ENCODE measurements around the gene GLS.
A peak's percentile ranks its signal among the peaks of the same experiment; 100 is the strongest.

GLS gene

GRCh38 chr2:190978389-190979053 is 97.9 kb downstream of the GLS start:
- DNase-seq = no peak
- no peaks in the 10 kb centered on the region for H3K27me3 ChIP-seq (replicated peaks in 2 of 5; ENCODE audit: control insufficient read depth in 4 of 5, insufficient read depth in 5 of 5, low read length in 4 of 5)
- H3K36me3 ChIP-seq (ENCODE audit: control insufficient read depth in 4 of 4, insufficient read depth in 4 of 4, low read length in 3 of 4) = peaks cover 39 to 97% (median 55%) of the 10 kb centered on the region in 4 experiments
- ChIA-PET POLR2A (no interaction called here), CTCF (interaction anchor here (1.2 to 2.7 kb wide), 3 partner anchors 9 to 16 kb away, joined by 3 to 10 read pairs (median 3); no protein-coding TSS in a partner anchor)
- no peak overlapping the region for H3K27ac ChIP-seq (ENCODE audit: insufficient read depth in 1 of 2, low read depth in 1 of 2, low read length in 2 of 2, poor library complexity in 1 of 2, severe bottlenecking in 2 of 2)
- peaks cover 5 to 37% (median 30%) of the 10 kb centered on the region in 4 experiments for H3K4me1 ChIP-seq (ENCODE audit: control extremely low read depth in 1 of 4, control insufficient read depth in 4 of 4, insufficient read depth in 4 of 4, low read length in 3 of 4)
- peaks cover 0 to 7% (median 0%) of the 10 kb centered on the region in 5 experiments for H3K9me3 ChIP-seq (ENCODE audit: control extremely low read depth in 1 of 5, control insufficient read depth in 4 of 5, insufficient read depth in 2 of 5, low read depth in 1 of 5, low read length in 4 of 5)
- 90% methylated on average over 15 of the region's 17 CpGs for WGBS (ENCODE audit: insufficient coverage)
- no peak overlapping the region for H3K4me3 ChIP-seq (ENCODE audit: control insufficient read depth in 1 of 7, extremely low read depth in 1 of 7, insufficient read depth in 4 of 7, low read depth in 2 of 7, low read length in 6 of 7)

GRCh38 chr2:190979906-190980629 is 99.4 kb downstream of the GLS start:
- peak overlapping the region; percentile 55 to 79 for H3K27ac ChIP-seq (ENCODE audit: insufficient read depth in 1 of 2, low read depth in 1 of 2, low read length in 2 of 2, poor library complexity in 1 of 2, severe bottlenecking in 2 of 2)

GRCh38 chr2:190980630-190981209 is 100.1 kb downstream of the GLS start:
- H3K4me3 ChIP-seq (ENCODE audit: control insufficient read depth in 1 of 7, extremely low read depth in 1 of 7, insufficient read depth in 4 of 7, low read depth in 2 of 7, low read length in 6 of 7) = peak overlapping the region in 3 of 7 experiments; percentile 48 to 63 (median 48)
- H3K27me3 ChIP-seq (replicated peaks in 2 of 5; ENCODE audit: control insufficient read depth in 4 of 5, insufficient read depth in 5 of 5, low read length in 4 of 5) = no peaks in the 10 kb centered on the region
- H3K36me3 ChIP-seq (ENCODE audit: control insufficient read depth in 4 of 4, insufficient read depth in 4 of 4, low read length in 3 of 4) = peaks cover 35 to 97% (median 56%) of the 10 kb centered on the region in 4 experiments
- DNase-seq = no peak
- ChIA-PET CTCF (interaction anchor here (0.5 to 2.7 kb wide), 7 partner anchors 9 to 73 kb away, joined by 3 to 10 read pairs (median 4); no protein-coding TSS in a partner anchor), POLR2A (interaction anchor here (1.2 to 1.7 kb wide), 2 partner anchors 10 to 39 kb away, joined by 4 to 12 read pairs; no protein-coding TSS in a partner anchor)
- H3K27ac ChIP-seq (ENCODE audit: insufficient read depth in 1 of 2, low read depth in 1 of 2, low read length in 2 of 2, poor library complexity in 1 of 2, severe bottlenecking in 2 of 2) = peak overlapping the region in 1 of 2 experiments; percentile 79
- WGBS (ENCODE audit: insufficient coverage) = 76% methylated on average over 9 of the region's 10 CpGs
- peaks cover 0 to 7% (median 0%) of the 10 kb centered on the region in 5 experiments for H3K9me3 ChIP-seq (ENCODE audit: control extremely low read depth in 1 of 5, control insufficient read depth in 4 of 5, insufficient read depth in 2 of 5, low read depth in 1 of 5, low read length in 4 of 5)
- peaks cover 5 to 38% (median 30%) of the 10 kb centered on the region in 4 experiments for H3K4me1 ChIP-seq (ENCODE audit: control extremely low read depth in 1 of 4, control insufficient read depth in 4 of 4, insufficient read depth in 4 of 4, low read length in 3 of 4)

More at GRCh38 chr2:190979906-190980629, 99.4 kb downstream of the GLS start:
- 7% methylated on average over 10 of the region's 14 CpGs for WGBS (ENCODE audit: insufficient coverage)
- Histone ChIP-seq H3K27me3 (replicated peaks in 2 of 5; ENCODE audit: control insufficient read depth in 4 of 5, insufficient read depth in 5 of 5, low read length in 4 of 5) (no peaks in the 10 kb centered on the region), H3K4me1 (ENCODE audit: control extremely low read depth in 1 of 4, control insufficient read depth in 4 of 4, insufficient read depth in 4 of 4, low read length in 3 of 4) (peaks cover 5 to 37% (median 30%) of the 10 kb centered on the region in 4 experiments), H3K4me3 (ENCODE audit: control insufficient read depth in 1 of 7, extremely low read depth in 1 of 7, insufficient read depth in 4 of 7, low read depth in 2 of 7, low read length in 6 of 7) (peak overlapping the region in 4 of 7 experiments; percentile 8 to 63 (median 48)), H3K36me3 (ENCODE audit: control insufficient read depth in 4 of 4, insufficient read depth in 4 of 4, low read length in 3 of 4) (peaks cover 36 to 97% (median 56%) of the 10 kb centered on the region in 4 experiments), H3K9me3 (ENCODE audit: control extremely low read depth in 1 of 5, control insufficient read depth in 4 of 5, insufficient read depth in 2 of 5, low read depth in 1 of 5, low read length in 4 of 5) (peaks cover 0 to 7% (median 0%) of the 10 kb centered on the region in 5 experiments)
- peak; percentile 58 to 93 (median 86) for DNase-seq
- POLR2A ChIA-PET = interaction anchor here (1.2 to 1.7 kb wide), 2 partner anchors 9 to 40 kb away, joined by 4 to 12 read pairs; no protein-coding TSS in a partner anchor
- CTCF ChIA-PET = interaction anchor here (1.2 to 2.7 kb wide), 6 partner anchors 8 to 55 kb away, joined by 3 to 10 read pairs (median 4); no protein-coding TSS in a partner anchor

GRCh38 chr2:190981333-190981732 is 100.7 kb downstream of the GLS start:
- CTCF ChIA-PET = interaction anchor here (0.5 to 2.6 kb wide), 4 partner anchors 14 to 74 kb away, joined by 3 to 7 read pairs (median 4); no protein-coding TSS in a partner anchor
- Histone ChIP-seq H3K9me3 (ENCODE audit: control extremely low read depth in 1 of 5, control insufficient read depth in 4 of 5, insufficient read depth in 2 of 5, low read depth in 1 of 5, low read length in 4 of 5) (peaks cover 0 to 7% (median 0%) of the 10 kb centered on the region in 5 experiments), H3K27me3 (replicated peaks in 2 of 5; ENCODE audit: control insufficient read depth in 4 of 5, insufficient read depth in 5 of 5, low read length in 4 of 5) (no peaks in the 10 kb centered on the region), H3K4me3 (ENCODE audit: control insufficient read depth in 1 of 7, extremely low read depth in 1 of 7, insufficient read depth in 4 of 7, low read depth in 2 of 7, low read length in 6 of 7) (no peak overlapping the region), H3K4me1 (ENCODE audit: control extremely low read depth in 1 of 4, control insufficient read depth in 4 of 4, insufficient read depth in 4 of 4, low read length in 3 of 4) (peaks cover 5 to 44% (median 33%) of the 10 kb centered on the region in 4 experiments), H3K36me3 (ENCODE audit: control insufficient read depth in 4 of 4, insufficient read depth in 4 of 4, low read length in 3 of 4) (peaks cover 32 to 97% (median 56%) of the 10 kb centered on the region in 4 experiments), H3K27ac (ENCODE audit: insufficient read depth in 1 of 2, low read depth in 1 of 2, low read length in 2 of 2, poor library complexity in 1 of 2, severe bottlenecking in 2 of 2) (no peak overlapping the region)
- POLR2A ChIA-PET = no interaction called here
- no peak for DNase-seq
- no CpG with 5 or more reads among the region's 6 CpGs for WGBS (ENCODE audit: insufficient coverage)

- H3K4me1 ChIP-seq (ENCODE audit: control extremely low read depth in 1 of 4, control insufficient read depth in 4 of 4, insufficient read depth in 4 of 4, low read length in 3 of 4) = peaks cover 5 to 48% (median 35%) of the 10 kb centered on the region in 4 experiments
- H3K36me3 ChIP-seq (ENCODE audit: control insufficient read depth in 4 of 4, insufficient read depth in 4 of 4, low read length in 3 of 4) = peaks cover 29 to 97% (median 53%) of the 10 kb centered on the region in 4 experiments
- WGBS (ENCODE audit: insufficient coverage) = 100% methylated on average over 1 of the region's 1 CpG
- no peak overlapping the region for H3K4me3 ChIP-seq (ENCODE audit: control insufficient read depth in 1 of 7, extremely low read depth in 1 of 7, insufficient read depth in 4 of 7, low read depth in 2 of 7, low read length in 6 of 7)
- POLR2A ChIA-PET = no interaction called here
- CTCF ChIA-PET = interaction anchor here (0.8 to 2.6 kb wide), 4 partner anchors 14 to 56 kb away, joined by 3 to 7 read pairs (median 4); no protein-coding TSS in a partner anchor
- H3K9me3 ChIP-seq (ENCODE audit: control extremely low read depth in 1 of 5, control insufficient read depth in 4 of 5, insufficient read depth in 2 of 5, low read depth in 1 of 5, low read length in 4 of 5) = peaks cover 0 to 7% (median 0%) of the 10 kb centered on the region in 5 experiments
- H3K27ac ChIP-seq (ENCODE audit: insufficient read depth in 1 of 2, low read depth in 1 of 2, low read length in 2 of 2, poor library complexity in 1 of 2, severe bottlenecking in 2 of 2) = no peak overlapping the region
- H3K27me3 ChIP-seq (replicated peaks in 2 of 5; ENCODE audit: control insufficient read depth in 4 of 5, insufficient read depth in 5 of 5, low read length in 4 of 5) = no peaks in the 10 kb centered on the region
- no peak for DNase-seq
Measured at GRCh38 chr2:190981733-190982132, 101.1 kb downstream of the GLS start.

GRCh38 chr2:190982262-190983034 is 101.8 kb downstream of the GLS start:
- CTCF ChIA-PET = interaction anchor here (0.8 to 2.6 kb wide), 4 partner anchors 13 to 55 kb away, joined by 3 to 7 read pairs (median 4); no protein-coding TSS in a partner anchor
- no peak for DNase-seq

More at GRCh38 chr2:190982262-190983034, 101.8 kb downstream of the GLS start:
- Histone ChIP-seq H3K27me3 (replicated peaks in 2 of 5; ENCODE audit: control insufficient read depth in 4 of 5, insufficient read depth in 5 of 5, low read length in 4 of 5) (no peaks in the 10 kb centered on the region), H3K9me3 (ENCODE audit: control extremely low read depth in 1 of 5, control insufficient read depth in 4 of 5, insufficient read depth in 2 of 5, low read depth in 1 of 5, low read length in 4 of 5) (peaks cover 0 to 7% (median 0%) of the 10 kb centered on the region in 5 experiments), H3K4me1 (ENCODE audit: control extremely low read depth in 1 of 4, control insufficient read depth in 4 of 4, insufficient read depth in 4 of 4, low read length in 3 of 4) (peaks cover 5 to 55% (median 36%) of the 10 kb centered on the region in 4 experiments), H3K4me3 (ENCODE audit: control insufficient read depth in 1 of 7, extremely low read depth in 1 of 7, insufficient read depth in 4 of 7, low read depth in 2 of 7, low read length in 6 of 7) (no peak overlapping the region), H3K27ac (ENCODE audit: insufficient read depth in 1 of 2, low read depth in 1 of 2, low read length in 2 of 2, poor library complexity in 1 of 2, severe bottlenecking in 2 of 2) (no peak overlapping the region), H3K36me3 (ENCODE audit: control insufficient read depth in 4 of 4, insufficient read depth in 4 of 4, low read length in 3 of 4) (peaks cover 29 to 97% (median 54%) of the 10 kb centered on the region in 4 experiments)
- 98% methylated on average over 7 of the region's 8 CpGs for WGBS (ENCODE audit: insufficient coverage)
- POLR2A ChIA-PET = interaction anchor here (0.6 kb wide), 1 partner anchor 104 kb away, joined by 3 read pairs; no protein-coding TSS in a partner anchor
